GM19240 (cell line): Measurements from ENCODE around the gene C1orf21.

Source experiments
- DNase-seq: peaks from one replicate; pipeline ENCODE4 v3.0.0; 2011; ENCODE audit warnings: low spot score; ENCODE audit not compliant: insufficient read length

Gene C1orf21

GRCh38 chr1:184555665-184556641, 169.1 kb downstream of the C1orf21 start:
- DNase-seq, result no peak

- DNase-seq, result no peak
Observed at GRCh38 chr1:184556665-184557064, 169.8 kb downstream of the C1orf21 start.

GRCh38 chr1:184557423-184558347, 170.9 kb downstream of the C1orf21 start:
- no peak for DNase-seq

GRCh38 chr1:184558691-184559090, 171.9 kb downstream of the C1orf21 start:
- no peak for DNase-seq

- DNase-seq, result no peak
Observed at GRCh38 chr1:184559117-184559713, 172.4 kb downstream of the C1orf21 start.

- no peak for DNase-seq
Observed at GRCh38 chr1:184562806-184563205, 176.0 kb downstream of the C1orf21 start.

GRCh38 chr1:184563308-184563707, 176.5 kb downstream of the C1orf21 start:
- DNase-seq, result no peak

- DNase-seq, result no peak
Observed at GRCh38 chr1:184567009-184567408, 180.2 kb downstream of the C1orf21 start.

GRCh38 chr1:184567637-184568036, 180.8 kb downstream of the C1orf21 start:
- DNase-seq, result no peak

- DNase-seq, result no peak
Observed at GRCh38 chr1:184568148-184568547, 181.3 kb downstream of the C1orf21 start.

- DNase-seq, result no peak
Observed at GRCh38 chr1:184569106-184569505, 182.3 kb downstream of the C1orf21 start.

- no peak for DNase-seq
Observed at GRCh38 chr1:184574588-184574987, 187.8 kb downstream of the C1orf21 start.

GRCh38 chr1:184576822-184577221, 190.0 kb downstream of the C1orf21 start:
- no peak for DNase-seq

- DNase-seq, result no peak
Observed at GRCh38 chr1:184577319-184577718, 190.5 kb downstream of the C1orf21 start.

GRCh38 chr1:184582411-184582810, 195.6 kb downstream of the C1orf21 start:
- no peak for DNase-seq

GRCh38 chr1:184583849-184584248, 197.0 kb downstream of the C1orf21 start:
- no peak for DNase-seq

- no peak for DNase-seq
Observed at GRCh38 chr1:184588701-184589100, 201.9 kb downstream of the C1orf21 start.

GRCh38 chr1:184590163-184590750, 203.4 kb downstream of the C1orf21 start:
- DNase-seq, result no peak

- no peak for DNase-seq
Observed at GRCh38 chr1:184593597-184593996, 206.8 kb downstream of the C1orf21 start.

- no peak for DNase-seq
Observed at GRCh38 chr1:184595596-184595995, 208.8 kb downstream of the C1orf21 start.
